SK-N-SH (cell line): ENCODE data around the gene ENTHD1.

ENCODE experiments used
- EP300 ChIP-seq, 2 experiments: IDR thresholded peaks; 2 replicates each; pipeline versions ENCODE4 v1.4.0 to v1.6.1; 2012; ENCODE audit warnings: borderline replicate concordance in 1 of 2, low read depth in 1 of 2, low read length in 1 of 2
- EZH2phosphoT487 ChIP-seq: fragments of 200-600 bp; sonication (generic); IDR thresholded peaks from 2 replicates; pipeline ENCODE4 v1.6.1; 2017; ENCODE audit warnings: low read depth, mixed run types, mild to moderate bottlenecking, antibody characterized with exemption, moderate library complexity, borderline replicate concordance
- RAD21 ChIP-seq: IDR thresholded peaks from 2 replicates; pipeline ENCODE4 v1.6.1; 2012; ENCODE audit warnings: mild to moderate bottlenecking, low read length
- REST ChIP-seq: IDR thresholded peaks from 2 replicates; pipeline ENCODE4 v1.6.1; 2012; ENCODE audit warnings: mild to moderate bottlenecking, low read depth, low read length, moderate library complexity
- RFX5 ChIP-seq: IDR thresholded peaks from 2 replicates; pipeline ENCODE4 v1.6.1; 2012; ENCODE audit warnings: mild to moderate bottlenecking, improper control_type of control experiment, low read length
- TF ChIP-seq, protein P1 (sequence below): fragments of 200-600 bp; sonication (generic); IDR thresholded peaks from 2 replicates; pipeline ENCODE4 v1.6.1; 2017; ENCODE audit warnings: antibody characterized with exemption, mild to moderate bottlenecking, moderate library complexity

DNA sequence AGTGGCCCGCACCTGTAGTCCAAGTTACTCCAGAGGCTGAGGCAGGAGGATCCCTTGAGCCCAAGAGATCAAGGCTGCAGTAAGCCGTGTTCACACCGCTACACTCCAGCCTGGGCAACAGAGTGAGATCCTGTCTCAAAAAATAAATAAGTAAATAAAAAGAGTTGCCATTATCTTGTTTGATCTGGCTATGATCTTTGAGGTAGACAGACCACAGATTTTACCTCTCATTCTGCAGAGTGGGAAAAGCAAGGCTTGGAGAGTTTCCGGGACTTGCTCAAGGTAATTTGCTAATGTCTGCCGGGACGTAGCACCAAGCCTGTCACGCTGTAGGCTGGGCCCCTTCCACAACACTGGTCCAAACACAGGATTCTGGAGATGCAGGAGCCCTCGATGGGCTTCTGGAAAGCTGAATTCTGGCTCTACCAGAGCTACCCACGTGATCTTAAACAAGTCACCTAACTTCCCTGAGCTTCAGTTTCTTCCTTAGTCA lies 14.1 kb upstream of the ENTHD1 start:
- no peak for TF ChIP-seq RAD21
- TF ChIP-seq, protein P1, sequence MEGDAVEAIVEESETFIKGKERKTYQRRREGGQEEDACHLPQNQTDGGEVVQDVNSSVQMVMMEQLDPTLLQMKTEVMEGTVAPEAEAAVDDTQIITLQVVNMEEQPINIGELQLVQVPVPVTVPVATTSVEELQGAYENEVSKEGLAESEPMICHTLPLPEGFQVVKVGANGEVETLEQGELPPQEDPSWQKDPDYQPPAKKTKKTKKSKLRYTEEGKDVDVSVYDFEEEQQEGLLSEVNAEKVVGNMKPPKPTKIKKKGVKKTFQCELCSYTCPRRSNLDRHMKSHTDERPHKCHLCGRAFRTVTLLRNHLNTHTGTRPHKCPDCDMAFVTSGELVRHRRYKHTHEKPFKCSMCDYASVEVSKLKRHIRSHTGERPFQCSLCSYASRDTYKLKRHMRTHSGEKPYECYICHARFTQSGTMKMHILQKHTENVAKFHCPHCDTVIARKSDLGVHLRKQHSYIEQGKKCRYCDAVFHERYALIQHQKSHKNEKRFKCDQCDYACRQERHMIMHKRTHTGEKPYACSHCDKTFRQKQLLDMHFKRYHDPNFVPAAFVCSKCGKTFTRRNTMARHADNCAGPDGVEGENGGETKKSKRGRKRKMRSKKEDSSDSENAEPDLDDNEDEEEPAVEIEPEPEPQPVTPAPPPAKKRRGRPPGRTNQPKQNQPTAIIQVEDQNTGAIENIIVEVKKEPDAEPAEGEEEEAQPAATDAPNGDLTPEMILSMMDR = no peak
- no peak for TF ChIP-seq EP300 (IDR thresholded peaks at IDR 0.05; ENCODE audit: borderline replicate concordance in 1 of 2, low read depth in 1 of 2, low read length in 1 of 2)
- no peak for TF ChIP-seq EZH2phosphoT487
- no peak for TF ChIP-seq RFX5
- TF ChIP-seq REST = no peak
